GM18867 (cell line): ENCODE measurements around the gene SLC26A4.

Source experiments
- ATAC-seq: cut with Tn5 transposase; IDR thresholded peaks from one replicate; pipeline ENCODE4 v1.9.1; 2021; ENCODE audit warnings: mild to moderate bottlenecking, moderate library complexity; ENCODE audit not compliant: unreplicated experiment

Gene SLC26A4

DNA sequence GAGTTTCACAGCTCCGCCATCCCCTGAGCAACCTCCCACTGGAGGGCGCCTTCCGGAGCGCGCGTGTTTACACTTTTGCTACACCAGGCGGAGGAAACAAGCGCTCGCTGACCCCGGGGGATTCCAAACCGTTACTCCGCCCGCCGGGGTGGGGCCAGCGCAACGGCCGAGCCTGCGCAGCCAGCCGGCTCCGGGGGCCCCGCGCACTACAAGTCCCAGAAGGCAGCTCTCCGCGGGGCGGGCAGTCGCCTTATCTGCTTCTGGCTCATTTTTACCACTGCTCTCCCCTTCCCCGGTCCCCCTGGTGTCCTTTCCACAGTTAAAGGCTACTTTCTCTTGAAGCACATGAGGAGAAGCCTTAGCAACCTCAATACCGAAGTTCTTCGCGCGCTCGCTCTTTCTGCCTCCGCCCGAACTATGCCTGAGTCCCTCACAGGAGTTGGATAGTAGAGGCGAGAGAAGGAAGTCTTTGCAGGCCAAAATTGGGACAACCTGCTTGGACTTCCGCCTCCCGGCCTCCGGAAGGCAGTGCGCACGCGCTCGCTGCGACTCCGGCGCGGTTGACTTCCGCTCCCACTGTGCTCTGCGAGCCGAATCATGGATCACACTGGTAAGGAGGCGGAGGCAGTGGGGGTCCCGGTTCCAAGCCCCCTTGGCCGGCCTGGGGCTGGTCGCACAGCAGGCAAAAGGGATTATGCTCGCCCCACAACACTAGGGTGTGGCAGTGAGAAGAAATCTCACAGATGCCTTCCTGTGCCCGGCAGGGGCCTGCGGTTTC, 83.1 kb downstream of the SLC26A4 start, which contains the start of gene CBLL1:
TSS of gene CBLL1 (plus strand) at position 576 of the 778 bp plus-strand sequence. CDS start at position 598, 22 bp downstream.
- peak; percentile 91 for ATAC-seq

DNA sequence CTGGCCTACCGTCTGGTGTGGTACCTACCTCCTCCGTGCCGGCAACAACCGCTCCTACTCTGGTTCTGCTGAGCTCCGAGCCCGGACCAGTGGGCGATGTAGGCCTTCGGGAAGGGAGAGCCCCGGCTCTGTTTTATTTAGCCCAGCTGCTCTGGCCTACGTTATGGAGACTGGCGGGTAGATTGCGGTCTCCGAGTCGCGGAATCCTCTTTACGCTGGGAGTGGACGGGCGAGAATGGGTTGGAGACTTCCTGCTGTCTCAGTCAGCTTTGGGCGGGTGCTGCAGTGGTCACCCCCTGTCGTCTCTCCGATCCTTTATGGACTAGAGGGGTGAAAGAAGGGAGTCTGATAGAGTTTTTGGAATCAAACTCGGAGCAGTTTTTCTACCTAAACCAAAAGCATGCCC, 83.7 kb downstream of the SLC26A4 start:
- peak; percentile 36 for ATAC-seq

DNA sequence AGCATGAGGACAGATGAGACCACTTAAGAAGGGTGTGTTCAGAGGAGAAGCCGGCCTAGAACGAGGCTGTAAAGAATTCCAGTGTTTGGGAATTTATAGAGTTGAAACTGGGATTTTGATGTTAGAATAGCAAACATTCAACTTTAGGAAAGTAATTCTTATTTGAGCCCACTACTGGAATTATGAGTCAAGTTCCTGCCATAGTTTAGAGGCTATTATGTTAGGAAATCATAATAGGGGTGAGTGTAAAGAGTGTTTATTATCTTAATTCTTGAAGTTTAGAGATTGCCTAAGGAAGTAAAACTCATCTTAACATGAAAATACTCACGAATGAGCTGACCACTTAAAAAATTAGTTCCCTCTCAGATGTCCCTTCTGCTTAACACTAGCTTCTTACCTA, 85.4 kb downstream of the SLC26A4 start:
- ATAC-seq = no peak

DNA sequence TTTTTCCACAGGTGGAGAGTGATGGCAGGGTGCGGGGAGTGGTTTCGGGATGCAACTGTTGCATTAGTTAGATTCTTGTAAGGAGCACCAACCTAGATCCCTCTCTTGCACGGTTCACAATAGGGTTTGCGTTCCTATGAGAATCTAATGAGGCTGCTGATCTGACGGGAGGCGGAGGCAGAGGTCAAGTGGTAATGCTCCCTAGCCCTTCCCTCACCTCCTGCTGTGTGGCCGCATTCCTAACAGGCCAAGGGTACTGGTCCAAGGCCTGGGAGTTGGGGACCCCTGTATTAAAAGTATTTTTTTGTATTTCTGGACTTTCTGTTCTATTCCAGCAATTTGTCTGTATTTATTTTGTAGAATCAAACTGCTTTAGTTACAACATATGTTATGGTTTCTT, 90.5 kb downstream of the SLC26A4 start:
- ATAC-seq = no peak

DNA sequence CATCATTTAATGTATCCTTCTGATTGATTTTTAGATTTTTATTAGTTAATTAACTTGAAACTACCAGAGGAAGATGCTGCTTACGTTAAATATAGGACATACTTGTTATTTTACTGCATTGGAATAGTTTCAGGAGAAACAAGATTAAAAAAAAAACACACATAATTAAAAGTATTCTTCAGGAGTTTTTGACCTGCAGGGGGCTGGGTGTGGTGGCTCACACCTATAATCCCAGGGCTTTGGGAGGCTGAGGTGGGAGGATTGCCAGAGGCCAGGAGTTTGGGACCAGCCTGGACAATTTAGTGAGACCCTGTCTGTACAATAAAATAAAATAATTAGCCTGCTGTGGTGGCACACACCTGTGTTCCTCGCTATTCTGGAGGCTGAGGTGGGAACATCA, 94.0 kb downstream of the SLC26A4 start:
- no peak for ATAC-seq

DNA sequence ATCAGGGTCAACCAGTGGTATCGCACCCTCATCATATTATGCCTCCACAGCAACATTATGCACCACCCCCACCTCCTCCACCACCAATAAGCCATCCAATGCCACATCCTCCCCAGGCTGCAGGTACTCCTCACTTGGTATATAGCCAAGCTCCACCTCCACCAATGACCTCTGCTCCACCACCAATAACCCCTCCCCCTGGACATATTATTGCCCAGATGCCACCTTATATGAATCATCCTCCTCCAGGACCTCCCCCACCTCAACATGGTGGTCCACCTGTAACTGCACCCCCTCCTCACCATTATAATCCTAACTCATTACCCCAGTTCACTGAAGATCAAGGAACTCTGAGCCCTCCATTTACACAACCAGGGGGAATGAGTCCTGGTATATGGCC, 98.0 kb downstream of the SLC26A4 start:
- no peak for ATAC-seq

DNA sequence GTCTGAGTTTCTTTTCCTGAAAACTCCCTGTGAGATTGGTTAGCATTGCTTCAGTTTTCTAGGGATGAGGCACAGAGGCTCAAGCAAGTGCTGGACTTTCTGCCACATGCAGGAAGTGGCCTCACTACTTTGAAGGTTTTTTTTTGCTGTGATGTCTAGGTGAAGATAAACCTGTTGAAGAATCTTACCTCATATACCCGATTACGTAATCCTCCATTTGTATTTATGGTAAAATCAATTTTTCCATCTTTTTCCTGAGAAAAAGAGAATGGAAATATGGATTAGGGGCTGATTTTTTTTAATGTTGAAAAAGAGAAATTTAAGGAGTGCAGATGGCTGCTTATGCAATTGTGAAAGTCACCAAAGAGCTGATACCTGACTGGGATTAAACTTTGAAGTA, 106.8 kb downstream of the SLC26A4 start:
- no peak for ATAC-seq
